RPMI8226 (cell line): ENCODE data around the gene SBF2.
A peak's percentile ranks its signal among the peaks of the same experiment; 100 is the strongest.
"Not testable (repeated sequence)": the region's sequence is repeated elsewhere in the genome, so short reads cannot be mapped to it uniquely, and the experiment has no call there.

Experiments used
- DNase-seq: peaks from one replicate; pipeline ENCODE4 v3.0.0-alpha.2; 2015

Gene SBF2

DNA sequence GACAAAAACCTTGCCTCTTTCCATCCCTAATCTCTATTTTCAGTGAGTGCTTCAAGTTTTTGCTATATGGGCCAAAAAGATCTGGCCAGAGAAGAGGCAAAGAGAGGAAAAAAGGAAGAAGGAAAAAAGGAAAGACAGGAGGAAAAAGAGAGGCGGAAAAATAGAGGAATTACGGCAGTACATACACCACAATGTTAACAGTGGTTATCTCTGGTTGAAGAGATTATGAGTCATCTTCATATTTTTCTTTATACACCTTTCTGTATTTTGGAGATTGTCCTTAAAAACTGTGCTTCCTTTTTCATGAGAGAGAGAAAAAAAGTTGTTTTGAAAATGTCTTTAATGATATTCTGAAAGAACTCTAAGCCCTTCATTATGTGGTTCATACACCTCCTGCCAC, 133.7 kb downstream of the SBF2 start:
- DNase-seq, result no peak

GRCh38 chr11:10158461-10158860, 135.6 kb downstream of the SBF2 start:
- DNase-seq, result no peak

DNA sequence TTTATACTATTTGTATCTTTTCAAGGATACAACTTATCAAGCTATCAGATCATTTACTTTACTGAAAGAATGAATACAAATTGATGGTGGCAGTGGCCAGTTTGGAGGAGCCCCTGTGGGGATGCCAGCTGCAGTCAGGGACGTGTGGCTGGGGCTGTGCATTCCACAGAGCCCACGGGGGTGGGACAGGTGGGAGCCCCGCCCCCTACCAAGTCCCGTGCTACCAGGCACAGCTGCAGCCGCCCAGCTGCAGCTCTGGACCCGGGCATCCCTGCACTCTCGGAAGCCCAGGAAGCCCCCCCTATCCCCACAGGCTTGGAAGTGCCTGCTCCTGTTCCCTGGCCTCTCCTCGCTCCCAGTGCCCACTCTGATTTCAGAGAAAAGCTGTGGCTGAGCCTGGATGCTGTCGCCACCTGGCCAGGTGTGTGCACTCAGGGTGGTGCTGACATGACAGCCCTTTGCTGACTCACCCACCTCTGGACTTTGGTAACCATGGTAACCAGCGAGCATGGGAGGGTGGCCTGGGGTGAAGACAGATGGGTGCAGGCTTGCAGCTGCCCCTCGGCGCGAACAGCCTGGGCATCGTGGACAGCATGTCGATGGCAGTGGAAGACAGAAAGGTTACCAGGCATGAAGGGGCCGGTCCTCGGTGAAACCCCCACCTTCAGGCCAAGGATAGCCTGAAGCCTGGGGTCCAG, 138.1 kb downstream of the SBF2 start:
- DNase-seq, result peak; percentile 3

GRCh38 chr11:10150800-10151199, 143.2 kb downstream of the SBF2 start:
- DNase-seq, result no peak

DNA sequence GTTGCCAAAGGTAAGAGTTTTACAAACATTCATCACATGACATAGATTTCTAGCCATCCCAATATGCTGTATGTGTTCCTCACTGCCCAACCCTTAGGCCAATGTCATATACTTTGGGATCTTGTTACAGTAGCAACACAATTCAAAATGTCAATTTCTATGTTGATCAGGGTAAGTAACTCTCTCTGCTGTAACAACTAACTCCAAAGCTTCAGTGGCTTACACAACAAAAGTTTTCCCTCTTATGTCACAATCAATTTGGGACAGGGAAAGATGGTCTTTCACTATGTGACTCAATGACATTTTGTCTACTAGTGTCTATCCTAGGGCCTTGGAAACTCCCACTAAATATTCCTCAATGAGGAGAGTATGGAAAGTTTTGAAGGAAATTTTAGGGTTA, 144.5 kb downstream of the SBF2 start:
- DNase-seq, result no peak

GRCh38 chr11:10147195-10147594, 146.8 kb downstream of the SBF2 start:
- no peak for DNase-seq

DNA sequence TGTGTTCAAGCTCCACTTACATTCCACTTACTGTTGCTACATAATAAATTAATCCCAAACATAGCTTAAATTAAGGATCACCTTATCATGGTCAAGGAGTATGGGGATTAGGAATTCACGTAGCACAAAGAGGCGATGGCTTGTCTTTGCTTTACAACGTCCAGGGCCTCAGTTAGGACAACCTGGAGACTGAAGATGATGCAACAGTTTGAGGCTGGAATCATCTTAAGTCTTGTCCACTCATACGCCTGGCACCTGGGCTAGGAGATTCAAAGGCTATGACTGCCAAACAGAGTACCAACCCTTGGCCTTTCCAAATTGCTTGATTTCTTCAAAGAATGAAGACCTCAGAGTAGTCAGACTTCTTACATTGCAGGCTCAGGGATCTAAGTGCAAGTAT, 149.1 kb downstream of the SBF2 start:
- no peak for DNase-seq

- no peak for DNase-seq
These were observed 154.4 kb downstream of the SBF2 start for GRCh38 chr11:10139656-10140055.

DNA sequence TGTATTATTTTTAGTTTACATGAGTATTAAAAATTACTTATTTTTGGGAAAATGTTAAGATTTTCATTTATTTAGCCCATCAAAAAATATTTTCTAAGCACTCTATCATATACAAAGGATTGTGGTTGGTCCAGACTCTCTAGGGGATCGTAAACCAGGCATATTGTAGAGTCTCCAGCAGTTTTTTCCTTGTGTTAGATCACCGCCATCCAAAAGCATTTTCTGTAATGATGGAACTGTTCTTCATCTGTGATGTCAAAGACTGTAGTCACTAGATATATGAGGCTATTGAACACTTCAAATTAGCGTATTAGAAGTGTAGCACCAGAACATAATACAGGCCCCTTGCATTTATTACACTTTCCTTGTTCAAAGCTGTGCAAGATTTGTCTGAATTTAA, 154.9 kb downstream of the SBF2 start:
- no peak for DNase-seq

- DNase-seq, result no peak
These were observed 159.0 kb downstream of the SBF2 start for GRCh38 chr11:10134975-10135481.

DNA sequence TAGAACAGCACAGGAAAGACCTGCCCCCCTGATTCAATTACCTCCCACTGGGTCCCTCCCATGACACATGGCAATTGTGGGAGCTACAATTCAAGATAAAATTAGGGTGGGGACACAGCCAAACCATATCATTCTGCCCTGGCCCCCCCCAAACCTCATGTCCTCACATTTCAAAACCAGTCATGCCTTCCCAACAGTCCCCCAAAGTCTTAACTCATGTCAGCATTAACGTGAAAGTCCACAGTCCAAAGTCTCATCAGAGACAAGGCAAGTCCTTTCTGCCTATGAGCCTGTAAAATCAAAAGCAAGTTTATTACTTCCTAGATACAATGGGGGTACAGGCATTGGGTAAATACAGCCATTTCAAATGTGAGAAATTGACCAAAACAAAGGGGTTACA, 159.8 kb downstream of the SBF2 start:
- not testable (repeated sequence) for DNase-seq

- DNase-seq, result not testable (repeated sequence)
These were observed 160.8 kb downstream of the SBF2 start for GRCh38 chr11:10133251-10133650.

DNA sequence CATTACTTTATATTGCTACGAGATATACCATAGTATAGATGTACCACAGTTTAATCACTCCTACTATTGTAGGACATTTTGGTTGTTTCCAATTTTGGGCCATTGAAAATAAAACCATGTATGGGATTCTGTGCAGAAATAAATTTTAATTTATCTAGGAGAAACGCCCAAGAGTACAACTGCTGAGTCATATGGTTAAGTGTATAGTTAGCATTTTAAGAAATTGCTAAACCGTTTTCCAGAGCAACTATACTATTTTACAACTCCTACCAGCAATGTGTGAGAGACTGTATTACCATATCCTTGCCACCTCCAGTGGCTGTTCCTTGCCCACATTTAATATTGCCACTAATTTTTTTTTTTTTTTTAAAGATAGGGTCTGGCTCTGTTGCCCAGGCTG, 163.1 kb downstream of the SBF2 start:
- no peak for DNase-seq

DNA sequence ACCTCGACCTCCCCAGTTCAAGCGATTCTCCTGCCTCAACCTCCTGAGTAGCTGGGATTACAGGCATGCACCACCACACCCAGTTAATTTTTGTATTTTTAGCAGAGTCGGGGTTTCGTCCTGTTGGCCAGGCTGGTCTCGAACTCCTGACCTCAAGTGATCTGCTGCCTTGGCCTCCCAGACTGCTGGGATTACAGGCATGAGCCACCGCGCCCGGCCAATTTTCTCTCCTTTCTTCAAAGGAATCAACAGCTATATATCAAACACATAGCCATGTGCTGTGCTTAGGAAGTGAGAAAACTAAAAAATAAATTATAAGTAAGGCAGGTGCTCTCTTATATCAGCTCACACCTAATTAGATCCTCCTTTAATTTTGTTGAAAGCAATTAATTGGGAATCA, 164.8 kb downstream of the SBF2 start:
- not testable (repeated sequence) for DNase-seq

DNA sequence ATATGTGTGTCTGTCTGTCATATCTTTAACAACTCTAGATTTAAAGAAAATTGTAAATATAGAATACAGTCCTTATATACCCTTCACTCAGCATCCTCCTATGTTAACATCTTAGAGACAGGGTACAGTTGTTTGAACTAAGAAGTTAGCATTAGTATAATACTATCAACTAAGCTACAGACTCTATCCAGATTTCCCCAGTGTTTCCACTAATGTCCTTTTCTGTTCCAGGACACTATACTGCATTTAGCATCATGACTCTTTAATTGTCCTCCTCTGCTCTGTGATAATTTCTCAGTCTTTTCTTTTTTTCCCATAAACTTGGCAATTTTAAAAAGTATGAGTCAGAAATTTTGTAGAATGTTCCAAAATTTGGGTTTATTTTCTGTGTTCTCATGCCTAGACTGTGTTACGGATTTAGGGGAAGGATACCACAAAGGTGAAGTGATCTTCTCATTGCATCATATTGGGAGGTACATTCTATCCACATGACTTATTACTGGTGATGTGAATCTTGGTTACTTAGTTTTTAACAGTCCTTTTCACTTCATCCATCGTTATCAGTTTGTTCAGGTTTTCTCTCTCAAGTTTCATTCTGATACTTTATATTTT, 168.4 kb downstream of the SBF2 start:
- no peak for DNase-seq

- DNase-seq, result no peak
These were observed 171.5 kb downstream of the SBF2 start for GRCh38 chr11:10122326-10123197.

DNA sequence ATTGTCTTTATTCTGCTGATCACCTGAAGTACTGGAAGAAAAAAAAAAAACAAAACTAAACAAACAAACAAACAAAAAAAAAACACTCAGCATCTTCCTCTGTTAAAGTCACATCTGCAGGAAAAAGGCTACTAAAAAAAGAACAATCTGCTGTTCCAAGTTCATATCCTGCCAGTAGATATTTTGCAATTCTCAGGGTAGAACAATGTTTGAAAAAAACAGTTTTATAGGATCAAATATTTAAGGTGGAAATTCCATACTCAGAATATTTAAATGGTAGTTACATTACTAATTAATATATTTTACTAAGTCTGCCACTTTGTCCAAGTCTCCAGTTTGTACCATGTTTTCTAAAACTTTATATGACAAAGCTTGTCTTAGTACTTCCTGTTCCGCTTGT, 175.2 kb downstream of the SBF2 start:
- DNase-seq, result no peak

DNA sequence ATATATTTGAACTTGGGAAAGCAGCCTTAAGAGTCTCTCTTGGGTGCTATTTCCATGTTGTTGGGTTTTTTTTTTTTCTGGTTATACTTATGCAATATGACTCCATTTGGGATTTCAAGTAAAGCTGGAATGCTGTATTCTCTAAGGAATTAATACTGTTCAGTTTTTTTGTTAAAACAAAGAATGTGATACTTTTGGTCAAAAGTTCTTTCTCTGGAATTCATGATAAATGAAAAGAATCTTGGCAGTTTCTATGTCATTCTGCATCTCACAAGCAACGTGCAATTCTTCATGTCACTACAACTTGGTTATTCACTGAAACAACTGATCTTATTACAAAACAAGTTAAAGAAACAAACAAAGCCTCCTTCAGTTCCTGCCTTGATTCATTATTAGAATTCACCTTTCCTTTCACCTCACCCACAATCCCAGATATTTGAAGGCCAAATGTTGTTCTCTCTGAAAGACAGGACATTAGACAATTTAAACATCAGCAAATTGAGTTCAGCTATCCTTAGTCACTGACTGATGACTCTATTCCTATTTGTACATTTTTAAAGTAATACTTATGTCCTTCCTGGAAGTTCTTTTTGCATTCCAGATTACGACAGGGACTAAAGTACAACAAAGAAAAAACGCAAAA, 176.2 kb downstream of the SBF2 start:
- no peak for DNase-seq

DNA sequence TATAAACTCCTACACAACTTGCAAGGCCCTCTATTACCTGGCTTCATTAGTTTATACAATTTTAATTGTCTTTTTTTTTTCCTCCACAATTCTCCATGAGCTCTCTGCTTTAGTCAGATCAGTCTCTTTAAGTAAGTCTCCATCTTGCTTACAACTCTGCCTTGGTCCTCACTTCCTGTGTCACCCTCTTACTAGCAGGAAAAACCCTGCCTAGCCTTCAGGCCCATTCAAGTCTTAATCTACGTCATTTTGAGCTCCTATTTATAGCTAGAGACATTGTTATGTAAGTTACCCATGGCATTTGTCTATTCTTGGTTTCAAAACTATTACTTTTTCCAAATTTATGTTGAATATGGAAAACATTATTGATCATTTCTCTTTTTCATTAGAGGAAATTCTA, 177.4 kb downstream of the SBF2 start:
- no peak for DNase-seq

DNA sequence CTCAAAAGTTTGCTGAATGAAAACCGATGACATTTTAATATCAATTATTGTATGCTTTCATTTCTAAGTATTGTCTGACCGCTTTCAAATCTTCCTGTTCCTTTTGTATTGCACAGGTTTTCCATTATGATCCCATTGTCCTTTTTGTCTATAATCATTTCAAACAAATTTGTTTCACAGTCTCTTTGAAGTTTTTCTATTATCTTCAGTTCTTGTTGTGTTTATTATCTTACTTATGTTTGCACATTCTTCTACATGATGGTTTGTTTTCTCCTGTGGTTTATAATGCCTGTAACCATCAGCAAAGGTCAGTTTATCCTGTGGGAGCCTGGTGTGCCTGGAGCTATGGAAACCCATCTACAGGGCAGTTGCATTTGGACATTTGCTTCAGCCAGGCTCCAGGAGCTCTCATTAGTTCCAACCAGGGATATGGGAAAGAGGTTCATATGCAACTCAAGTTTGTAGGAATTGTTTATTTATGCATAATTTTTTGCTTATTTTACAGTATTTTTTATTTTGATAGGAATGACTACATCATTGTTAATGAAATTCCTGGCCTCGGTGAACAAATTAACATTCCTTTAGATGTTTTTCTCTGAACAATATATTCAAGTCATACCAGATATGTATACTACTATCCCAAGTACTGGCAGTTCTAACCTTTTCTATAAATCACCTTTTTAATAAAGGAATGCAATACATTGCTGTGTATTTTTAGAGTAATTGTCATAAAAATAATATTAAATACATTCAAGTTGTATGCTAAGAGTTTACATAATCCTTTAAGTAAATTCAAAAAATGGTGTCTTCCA, 179.2 kb downstream of the SBF2 start:
- no peak for DNase-seq

- no peak for DNase-seq
These were observed 180.2 kb downstream of the SBF2 start for GRCh38 chr11:10113852-10114251.

DNA sequence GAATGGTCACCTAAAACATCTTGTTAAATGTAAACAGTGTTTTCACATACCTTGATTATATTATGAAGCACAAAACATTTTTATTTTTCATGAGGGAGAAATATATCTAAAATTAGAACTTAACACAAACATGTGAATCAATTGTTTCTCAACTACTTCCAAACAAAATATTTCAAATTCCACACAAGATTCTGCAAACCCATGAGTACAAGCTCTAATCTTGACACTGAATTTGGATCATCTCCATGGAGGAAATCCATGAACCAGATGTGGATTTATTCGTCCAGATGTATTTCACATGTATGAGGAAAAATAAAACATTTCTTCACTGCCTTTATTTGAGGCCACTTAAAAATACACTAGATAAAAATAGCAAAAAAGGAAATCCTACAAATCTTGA, 184.2 kb downstream of the SBF2 start:
- no peak for DNase-seq
